GM13977 (cell line): ENCODE results near the gene POLR3A.

Source experiments
- DNase-seq: peaks from one replicate; pipeline ENCODE4 v3.0.0; 2012; ENCODE audit warnings: low spot score
- CTCF ChIP-seq: IDR thresholded peaks from 2 replicates; pipeline ENCODE4 v1.5.1; 2012; ENCODE audit warnings: mild to moderate bottlenecking, control low read depth; ENCODE audit not compliant: insufficient read depth; ENCODE audit errors: extremely low read depth, missing control alignments
- in situ Hi-C: fragments of 300-500 bp; cut with MboI; formaldehyde crosslinking; loops from one replicate; pipeline ENCODE4 v1.12.0; 2022; ENCODE audit warnings: low sequenced_read_pairs, low pct_unique_long_range_greater_than_20kb, mixed read lengths, inconsistent platforms; ENCODE audit not compliant: unreplicated experiment

POLR3A gene

DNA sequence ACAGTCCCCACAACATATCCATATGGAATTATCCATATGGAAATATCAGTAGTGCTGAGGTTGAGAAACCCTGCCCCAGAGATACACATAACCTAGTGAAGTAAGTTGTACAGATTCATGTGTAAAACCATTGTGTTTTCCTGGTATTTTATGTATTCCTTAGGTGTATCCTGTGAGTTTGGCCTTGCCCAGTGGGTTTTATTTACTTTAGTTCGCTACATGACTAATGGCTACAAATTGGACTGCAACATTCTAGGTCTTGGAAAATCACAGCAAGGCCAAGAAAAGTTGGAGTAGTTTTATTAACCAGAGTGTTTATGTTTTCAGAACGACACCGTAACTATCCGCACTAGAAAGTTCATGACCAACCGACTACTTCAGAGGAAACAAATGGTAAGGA is 5.7 kb upstream of the POLR3A start:
- DNase-seq: no peak
- in situ Hi-C loops: loop anchor here (25.0 kb wide), 1 partner anchor 1152 kb away; no protein-coding TSS in a partner anchor
- TF ChIP-seq CTCF: no peak

DNA sequence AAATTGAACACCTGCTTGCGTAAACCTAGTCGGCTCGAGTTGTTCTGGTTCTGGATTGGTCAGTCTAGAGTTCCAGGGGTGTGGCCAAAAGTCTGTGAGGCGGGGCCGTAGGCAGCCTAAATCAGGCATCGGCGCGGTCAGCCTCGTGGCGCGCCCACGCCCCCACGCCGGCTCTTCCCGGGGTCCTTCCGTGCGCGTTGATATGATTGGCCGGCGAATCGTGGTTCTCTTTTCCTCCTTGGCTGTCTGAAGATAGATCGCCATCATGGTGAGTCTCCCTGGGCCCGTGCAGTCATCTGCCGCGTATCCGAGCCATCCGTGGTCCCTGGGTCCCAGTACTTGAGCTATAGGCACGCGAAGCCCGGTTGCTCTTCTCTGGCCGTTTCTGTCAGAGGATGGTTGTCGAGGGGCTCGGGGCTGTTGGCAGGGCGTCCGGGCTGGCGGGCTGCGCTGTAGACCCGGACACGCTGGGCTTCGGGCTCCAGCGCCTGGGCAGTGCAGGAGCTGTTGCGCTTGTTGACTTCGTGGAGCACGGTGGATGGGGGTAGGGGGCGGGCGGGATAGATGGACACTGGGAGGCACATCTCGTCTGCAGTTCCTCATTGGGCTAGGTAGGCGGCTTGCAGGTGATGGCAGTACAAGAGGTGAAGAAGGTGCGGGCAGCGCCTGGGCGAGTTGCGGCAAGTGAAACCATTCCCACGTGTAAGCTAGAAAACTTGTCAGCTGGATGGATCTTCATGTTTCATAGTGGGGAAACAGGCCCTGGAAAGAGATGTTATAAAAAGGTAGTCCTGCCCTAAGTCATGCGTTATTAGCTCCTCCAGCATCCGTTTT is 4.5 kb upstream of the POLR3A start, which contains the start of gene RPS24:
Gene RPS24, plus strand, starts transcription at position 227 of the 834 bp plus-strand sequence. Its CDS starts 39 bp downstream, at position 266.
- peak; percentile 90 for DNase-seq
- in situ Hi-C loops: loop anchor here (25.0 kb wide), 1 partner anchor 1153 kb away; no protein-coding TSS in a partner anchor
- no peak for TF ChIP-seq CTCF

GRCh38 chr10:78033387-78033636 is 4.0 kb upstream of the POLR3A start:
- in situ Hi-C loops: loop anchor here (25.0 kb wide), 1 partner anchor 1154 kb away; no protein-coding TSS in a partner anchor
- no peak for TF ChIP-seq CTCF
- no peak for DNase-seq

DNA sequence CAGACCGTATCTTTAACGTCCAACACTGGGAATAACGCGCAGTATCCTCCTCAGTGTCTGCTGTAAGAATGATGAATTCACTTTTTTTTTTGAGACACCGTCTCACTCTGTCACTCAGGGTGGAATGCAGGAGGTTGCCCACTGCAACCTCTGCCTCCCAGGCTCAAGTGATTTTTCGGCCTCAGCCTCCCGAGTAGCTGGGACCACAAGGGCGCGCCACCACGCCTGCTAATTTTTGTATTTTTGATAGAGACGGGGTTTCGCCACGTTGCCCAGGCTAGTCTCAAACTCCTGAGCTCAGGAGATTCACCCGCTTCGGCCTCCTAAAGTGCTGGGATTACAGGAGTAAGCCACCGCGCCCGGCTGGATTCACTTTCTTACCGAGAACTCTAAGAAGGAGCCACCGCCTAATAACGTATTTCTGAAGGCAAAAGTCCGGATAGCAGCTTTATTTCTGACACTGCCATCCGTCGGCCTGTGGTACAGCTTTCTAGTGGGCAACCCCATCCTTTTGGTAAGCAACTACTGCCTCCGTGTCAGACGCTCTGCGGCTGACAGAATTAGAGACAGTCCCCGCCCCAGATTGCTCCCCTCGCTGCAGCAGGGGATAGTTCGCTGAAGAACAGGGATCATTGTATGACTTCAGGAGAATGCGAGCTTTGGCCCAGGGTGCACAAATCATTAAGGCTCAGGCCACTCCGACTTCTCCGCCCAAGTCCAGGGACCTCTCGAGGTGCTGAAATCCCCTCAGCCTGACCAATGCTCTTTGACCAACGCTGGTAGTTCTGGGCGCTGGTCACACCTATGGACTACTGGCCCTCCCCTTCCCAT is 662 bp downstream of the POLR3A start:
- in situ Hi-C loops: loop anchor here (25.0 kb wide), 1 partner anchor 1159 kb away; no protein-coding TSS in a partner anchor
- no peak for TF ChIP-seq CTCF
- DNase-seq: no peak

DNA sequence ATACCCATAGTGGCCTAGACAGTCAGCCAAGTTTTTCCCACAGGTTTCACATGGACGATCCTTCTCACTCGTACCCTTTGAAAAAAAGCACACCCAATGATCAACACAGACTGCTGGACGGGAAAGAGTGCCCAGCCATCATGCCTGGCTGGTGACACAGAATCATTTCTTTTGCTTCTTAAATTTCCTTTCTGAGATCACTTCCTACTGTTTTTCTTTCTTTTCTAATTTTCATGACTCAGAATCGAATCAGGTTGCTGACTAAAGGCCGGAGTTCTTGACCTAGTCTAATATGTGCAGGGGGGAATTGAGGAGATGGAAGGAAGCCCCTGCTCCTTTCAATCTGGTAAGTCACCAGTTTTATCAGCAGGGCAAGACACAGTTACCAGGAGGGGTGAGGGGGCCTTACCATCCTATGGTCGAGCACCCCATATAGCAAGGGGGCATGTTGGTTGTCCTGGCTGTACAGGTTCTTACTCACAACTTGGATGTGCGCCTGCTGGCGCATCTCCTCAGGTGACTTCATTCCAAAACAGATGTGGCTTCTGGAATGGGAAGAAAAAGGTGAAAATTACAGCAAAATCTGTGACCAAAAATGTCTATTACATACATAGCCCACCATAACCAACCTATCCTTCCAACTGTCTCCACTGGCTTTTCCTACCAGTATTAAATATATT is 3.5 kb downstream of the POLR3A start:
- TF ChIP-seq CTCF: no peak
- no peak for DNase-seq

DNA sequence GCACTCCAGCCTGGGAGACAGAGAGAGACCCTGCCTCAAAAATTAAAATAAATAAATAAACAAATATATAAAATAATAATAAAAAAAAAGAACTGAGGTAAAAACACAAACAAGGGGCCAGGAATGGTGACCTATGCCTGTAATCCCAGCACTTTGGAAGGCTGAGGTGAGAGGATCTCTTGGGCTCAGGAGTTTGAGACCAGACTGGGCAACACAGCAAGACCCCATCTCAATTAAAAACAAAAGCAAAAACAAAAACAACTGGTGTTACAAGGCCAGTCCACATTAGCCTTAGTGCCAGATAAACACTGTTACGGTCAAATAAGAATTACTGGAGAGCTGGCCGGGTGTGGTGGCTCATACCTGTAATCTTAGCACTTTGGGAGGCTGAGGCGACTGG is 5.6 kb downstream of the POLR3A start:
- in situ Hi-C loops: no loop called here
- no peak for TF ChIP-seq CTCF
- no peak for DNase-seq

More for the DNA sequence above, 3.5 kb downstream of the POLR3A start:
- in situ Hi-C loops: loop anchor here (25.0 kb wide), 1 partner anchor 1161 kb away; no protein-coding TSS in a partner anchor
